PC-3 (cell line): ENCODE results near the gene MICALL2. TPM values are rescaled to one million over a fixed set of nuclear protein-coding genes. Genes with fewer than 3 reads are reported as not detected.

Source experiments
- ATAC-seq: fragments of 200-7000 bp; cut with Tn5 transposase; 2 replicates; pipeline ENCODE4 v1.9.1; 2020; ENCODE audit warnings: mild to moderate bottlenecking, moderate library complexity
- BruUV-seq: library from RNA; stranded (reverse); fragments of 400-500 nt; replicated peaks from 2 replicates; lab custom pipeline; 2021; lab: Mats Ljungman, UMichigan
- CTCF ChIA-PET: fragments of 300-600 bp; sonication (Branson Sonifier 250); formaldehyde crosslinking; loops from one replicate; lab custom pipeline; 2022; ENCODE audit warnings: antibody characterized with exemption; lab: Charles Lee
- POLR2A ChIA-PET: fragments of 300-600 bp; sonication (Branson Sonifier 250); formaldehyde crosslinking; loops from one replicate; lab custom pipeline; 2022; ENCODE audit warnings: antibody characterized with exemption; ENCODE audit not compliant: unreplicated experiment; lab: Charles Lee
- DNase-seq: peaks from one replicate; pipeline ENCODE4 v3.0.0-alpha.2; 2015
- H2AFZ ChIP-seq: fragments of 300-600 bp; sonication (generic); 2 replicates; pipeline ENCODE4 v1.6.0; 2016; ENCODE audit warnings: antibody characterized with exemption, low read length
- H3F3A ChIP-seq: fragments of 300-600 bp; sonication (generic); one replicate; pipeline ENCODE4 v1.6.0; 2017; ENCODE audit warnings: antibody characterized with exemption, low read length, control low read depth, mild to moderate bottlenecking; ENCODE audit not compliant: unreplicated experiment
- H3K27ac ChIP-seq: fragments of 300-600 bp; sonication (generic); 2 replicates; pipeline ENCODE4 v1.5.1; 2016; ENCODE audit warnings: mild to moderate bottlenecking, low read length
- H3K27me3 ChIP-seq: fragments of 300-600 bp; sonication (generic); 2 replicates; pipeline ENCODE4 v1.6.1; 2016; ENCODE audit warnings: low read length, mixed read lengths
- H3K36me3 ChIP-seq: fragments of 300-600 bp; sonication (generic); 2 replicates; pipeline ENCODE4 v1.6.1; 2016; ENCODE audit warnings: low read depth, mixed run types, low read length, mixed read lengths
- H3K4me1 ChIP-seq: fragments of 300-600 bp; sonication (generic); 2 replicates; pipeline ENCODE4 v1.5.1; 2016; ENCODE audit warnings: low read length; ENCODE audit not compliant: insufficient read depth
- H3K4me2 ChIP-seq: fragments of 300-600 bp; sonication (generic); 2 replicates; pipeline ENCODE4 v1.6.0; 2016; ENCODE audit warnings: low read length
- H3K4me3 ChIP-seq: fragments of 300-600 bp; sonication (generic); 2 replicates; pipeline ENCODE4 v1.5.1; 2016; ENCODE audit warnings: mild to moderate bottlenecking, low read length, mixed read lengths
- H3K79me2 ChIP-seq: fragments of 300-600 bp; sonication (generic); 2 replicates; pipeline ENCODE4 v1.6.1; 2017; ENCODE audit warnings: low read length, mixed read lengths
- H3K9ac ChIP-seq: fragments of 300-600 bp; sonication (generic); 2 replicates; pipeline ENCODE4 v1.6.0; 2016; ENCODE audit warnings: mild to moderate bottlenecking, low read length
- H3K9me2 ChIP-seq: fragments of 300-600 bp; sonication (generic); replicated peaks from 2 replicates; pipeline ENCODE4 v1.6.1; 2016; ENCODE audit warnings: mixed run types, low read length, mixed read lengths
- H3K9me3 ChIP-seq: fragments of 300-600 bp; sonication (generic); 2 replicates; pipeline ENCODE4 v1.6.1; 2016; ENCODE audit warnings: low read length, mixed read lengths
- H4K20me1 ChIP-seq: fragments of 300-600 bp; sonication (generic); 2 replicates; pipeline ENCODE4 v1.6.1; 2016; ENCODE audit warnings: low read length, mixed read lengths
- CTCF ChIP-seq: fragments of 300-600 bp; sonication (generic); conservative IDR thresholded peaks from 2 replicates; pipeline ENCODE4 v1.5.1; 2017; ENCODE audit warnings: antibody characterized with exemption, low read depth, mild to moderate bottlenecking, low read length
- EZH2 ChIP-seq: fragments of 300-600 bp; sonication (generic); IDR thresholded peaks from one replicate; pipeline ENCODE4 v1.6.1; 2017; ENCODE audit warnings: antibody characterized with exemption, mild to moderate bottlenecking, low read length; ENCODE audit not compliant: unreplicated experiment
- EZH2phosphoT487 ChIP-seq: fragments of 300-600 bp; sonication (generic); IDR thresholded peaks from 2 replicates; pipeline ENCODE4 v1.6.1; 2018; ENCODE audit warnings: mild to moderate bottlenecking, antibody characterized with exemption, low read length, borderline replicate concordance
- intact Hi-C: fragments of 100-400 bp; cut with micrococcal nuclease; formaldehyde crosslinking; loops from 2 replicates; pipeline ENCODE4 v1.9.0; 2023
- total RNA-seq: library from RNA; depleted of rRNA; stranded (reverse); fragments of >200 nt; gene quantifications from 2 replicates; pipeline ENCODE4 v1.2.3, GENCODE V29; 2014

MICALL2 gene
- total RNA-seq, 1 experiment from 2014 or later = 52.8 TPM

GRCh38 chr7:1437155-1437880, 22.0 kb downstream of the MICALL2 start:
- Histone ChIP-seq H3F3A (no peaks in the 10 kb centered on the region), H3K9me3 (no peaks in the 10 kb centered on the region), H3K27ac (no peak overlapping the region), H3K79me2 (no peaks in the 10 kb centered on the region), H2AFZ (no peak overlapping the region), H3K4me2 (no peak overlapping the region), H3K36me3 (peaks cover 15% of the 10 kb centered on the region), H3K4me1 (no peaks in the 10 kb centered on the region), H3K27me3 (no peaks in the 10 kb centered on the region), H3K9ac (no peak overlapping the region), H3K9me2 (no peaks in the 10 kb centered on the region), H3K4me3 (no peak overlapping the region), H4K20me1 (no peaks in the 10 kb centered on the region)
- ChIA-PET CTCF (no interaction called here), POLR2A (no interaction called here)
- intact Hi-C loops = no loop called here
- DNase-seq (no peak), ATAC-seq (no peak)
- TF ChIP-seq EZH2phosphoT487 = no peak
- TF ChIP-seq EZH2 = no peak
- no peak for TF ChIP-seq CTCF
- no TSS peak for BruUV-seq

GRCh38 chr7:1436608-1437007, 22.7 kb downstream of the MICALL2 start:
- intact Hi-C loops = no loop called here
- Histone ChIP-seq H2AFZ (no peak overlapping the region), H4K20me1 (no peaks in the 10 kb centered on the region), H3K9me3 (no peaks in the 10 kb centered on the region), H3K36me3 (peaks cover 15% of the 10 kb centered on the region), H3K4me1 (no peaks in the 10 kb centered on the region), H3K79me2 (no peaks in the 10 kb centered on the region), H3K4me3 (no peak overlapping the region), H3F3A (no peaks in the 10 kb centered on the region), H3K4me2 (no peak overlapping the region), H3K27ac (no peak overlapping the region), H3K27me3 (no peaks in the 10 kb centered on the region), H3K9ac (no peak overlapping the region), H3K9me2 (no peaks in the 10 kb centered on the region)
- ChIA-PET POLR2A (no interaction called here), CTCF (no interaction called here)
- TF ChIP-seq EZH2phosphoT487 (no peak), CTCF (no peak), EZH2 (no peak)
- no peak for DNase-seq
- no TSS peak for BruUV-seq
- no peak for ATAC-seq

- no peak overlapping the region for H3K4me3 ChIP-seq
- ChIA-PET POLR2A (no interaction called here), CTCF (no interaction called here)
- H3K4me1 ChIP-seq = no peaks in the 10 kb centered on the region
- H3K36me3 ChIP-seq = peaks cover 10% of the 10 kb centered on the region
- H3K9me3 ChIP-seq = no peaks in the 10 kb centered on the region
- no peak overlapping the region for H3K9ac ChIP-seq
- TF ChIP-seq CTCF (no peak), EZH2phosphoT487 (no peak)
- no peak overlapping the region for H2AFZ ChIP-seq
- ATAC-seq = no peak
- H4K20me1 ChIP-seq = no peaks in the 10 kb centered on the region
- DNase-seq = no peak
- H3F3A ChIP-seq = no peaks in the 10 kb centered on the region
- no peaks in the 10 kb centered on the region for H3K79me2 ChIP-seq
- BruUV-seq = no TSS peak
- no peaks in the 10 kb centered on the region for H3K27me3 ChIP-seq
- H3K9me2 ChIP-seq = no peaks in the 10 kb centered on the region
- no peak overlapping the region for H3K27ac ChIP-seq
- intact Hi-C loops = no loop called here
- no peak overlapping the region for H3K4me2 ChIP-seq
Observed at GRCh38 chr7:1434891-1435670, 24.2 kb downstream of the MICALL2 start.
